Endothelial cell of umbilical vein (primary cell): Measurements from ENCODE around the gene MLLT6.

Experiments used
- CTCF ChIP-seq, 2 donors: IDR thresholded peaks; 1 replicate in 1 of 2; 2 replicates in 1 of 2; pipeline ENCODE4 v1.5.1; 2011; ENCODE audit warnings: low read length in 2 of 2, mild to moderate bottlenecking in 2 of 2, moderate library complexity in 2 of 2, control low read depth in 1 of 2, inconsistent platforms in 1 of 2, low read depth in 1 of 2; ENCODE audit not compliant: insufficient read depth in 1 of 2; ENCODE audit errors: extremely low read depth in 1 of 2
- EZH2 ChIP-seq: IDR thresholded peaks from 2 replicates; pipeline ENCODE4 v1.6.1; 2012; ENCODE audit warnings: borderline replicate concordance, low read depth, mild to moderate bottlenecking, moderate library complexity, low read length, inconsistent platforms; ENCODE audit not compliant: severe bottlenecking
- FOS ChIP-seq: IDR thresholded peaks from 2 replicates; pipeline ENCODE4 v1.6.1; 2011; ENCODE audit warnings: mild to moderate bottlenecking, low read length, moderate library complexity, borderline replicate concordance; ENCODE audit not compliant: insufficient read depth
- GATA2 ChIP-seq: IDR thresholded peaks from 2 replicates; pipeline ENCODE4 v1.7.0; 2011; ENCODE audit warnings: low read depth, mild to moderate bottlenecking, moderate library complexity, mixed read lengths, low read length; ENCODE audit not compliant: insufficient read length, insufficient read depth
- JUN ChIP-seq: IDR thresholded peaks from 2 replicates; pipeline ENCODE4 v1.6.1; 2011; ENCODE audit warnings: borderline replicate concordance, low read depth; ENCODE audit not compliant: insufficient read length, insufficient read depth
- MAX ChIP-seq: IDR thresholded peaks from 2 replicates; pipeline ENCODE4 v1.6.1; 2011; ENCODE audit not compliant: insufficient read depth, insufficient read length
- MYC ChIP-seq: IDR thresholded peaks from one replicate; pipeline ENCODE4 v1.6.1; 2011; ENCODE audit warnings: mild to moderate bottlenecking, low read depth, low read length
- POLR2A ChIP-seq: IDR thresholded peaks from 2 replicates; pipeline ENCODE4 v1.6.1; 2012; ENCODE audit warnings: low read depth, mild to moderate bottlenecking, control low read depth, low read length
- POLR2AphosphoS5 ChIP-seq: IDR thresholded peaks from 2 replicates; pipeline ENCODE4 v1.6.1; 2012; ENCODE audit warnings: low read depth, mild to moderate bottlenecking, control low read depth, low read length, moderate library complexity; ENCODE audit not compliant: insufficient read depth

- TF ChIP-seq POLR2A (no peak), CTCF (IDR thresholded peaks at IDR 0.05; ENCODE audit: extremely low read depth in 1 of 2, insufficient read depth in 1 of 2, low read depth in 1 of 2, low read length in 2 of 2) (no peak), EZH2 (no peak), JUN (no peak), POLR2AphosphoS5 (no peak), FOS (no peak), MYC (no peak), MAX (no peak), GATA2 (no peak)
These were observed 1.6 kb downstream of the MLLT6 start for GRCh38 chr17:38706505-38707216.
